H9 (cell line): ENCODE data around the gene THSD4. TPM values are rescaled to one million over a fixed set of nuclear protein-coding genes. Genes with fewer than 3 reads are reported as not detected.

Source experiments
- DNase-seq: peaks from one replicate; pipeline ENCODE4 v3.0.0-alpha.2; 2017
- H2AFZ ChIP-seq: one replicate; pipeline ENCODE4 v1.6.1; 2013; ENCODE audit warnings: mild to moderate bottlenecking, low read length, control low read depth, moderate library complexity
- H2AK5ac ChIP-seq: 2 replicates; pipeline ENCODE4 v1.6.1; 2013; ENCODE audit warnings: low read length, control low read depth, mixed read lengths; ENCODE audit not compliant: insufficient read length
- H2BK120ac ChIP-seq: one replicate; pipeline ENCODE4 v1.6.1; 2013; ENCODE audit warnings: low read depth, mild to moderate bottlenecking, low read length, control low read depth, inconsistent platforms; ENCODE audit not compliant: poor library complexity, severe bottlenecking
- H2BK12ac ChIP-seq: 2 replicates; pipeline ENCODE4 v1.6.1; 2013; ENCODE audit warnings: low read length, control low read depth, mixed read lengths, low read depth; ENCODE audit not compliant: insufficient read length
- H2BK15ac ChIP-seq: 2 replicates; pipeline ENCODE4 v1.6.1; 2013; ENCODE audit warnings: low read depth, low read length, control low read depth
- H2BK20ac ChIP-seq: one replicate; pipeline ENCODE4 v1.6.1; 2013; ENCODE audit warnings: low read depth, mild to moderate bottlenecking, low read length, control low read depth, inconsistent platforms; ENCODE audit not compliant: poor library complexity, severe bottlenecking
- H2BK5ac ChIP-seq: 2 replicates; pipeline ENCODE4 v1.6.1; 2013; ENCODE audit warnings: low read length, control low read depth, mixed read lengths; ENCODE audit not compliant: insufficient read length
- H3K14ac ChIP-seq: 2 replicates; pipeline ENCODE4 v1.6.1; 2013; ENCODE audit warnings: low read length, control low read depth; ENCODE audit not compliant: insufficient read depth
- H3K18ac ChIP-seq: 2 replicates; pipeline ENCODE4 v1.6.1; 2013; ENCODE audit warnings: low read depth, mild to moderate bottlenecking, mixed read lengths, low read length, control low read depth; ENCODE audit not compliant: insufficient read length
- H3K23ac ChIP-seq: 2 replicates; pipeline ENCODE4 v1.6.1; 2013; ENCODE audit warnings: low read length, control low read depth, mixed read lengths, low read depth; ENCODE audit not compliant: insufficient read length
- H3K23me2 ChIP-seq: 2 replicates; pipeline ENCODE4 v1.6.1; 2013; ENCODE audit warnings: low read depth, mild to moderate bottlenecking, mixed read lengths, low read length, control low read depth; ENCODE audit not compliant: insufficient read length, poor library complexity, severe bottlenecking
- H3K27ac ChIP-seq: 2 replicates; pipeline ENCODE4 v1.5.1; 2013; ENCODE audit warnings: low read length, control low read depth, mixed read lengths, low read depth; ENCODE audit not compliant: insufficient read length
- H3K27me3 ChIP-seq: 2 replicates; pipeline ENCODE4 v1.6.1; 2013; ENCODE audit warnings: low read length, control low read depth, inconsistent platforms; ENCODE audit not compliant: insufficient read depth
- H3K4ac ChIP-seq: 2 replicates; pipeline ENCODE4 v1.6.1; 2013; ENCODE audit warnings: low read depth, mild to moderate bottlenecking, control low read depth, inconsistent platforms, low read length, moderate library complexity
- H3K4me1 ChIP-seq: 2 replicates; pipeline ENCODE4 v1.6.1; 2013; ENCODE audit warnings: low read length, control low read depth, inconsistent platforms; ENCODE audit not compliant: insufficient read depth
- H3K4me2 ChIP-seq: 2 replicates; pipeline ENCODE4 v1.6.1; 2013; ENCODE audit warnings: low read length, control low read depth, mixed read lengths; ENCODE audit not compliant: insufficient read length, insufficient read depth
- H3K56ac ChIP-seq: 2 replicates; pipeline ENCODE4 v1.6.1; 2013; ENCODE audit warnings: low read depth, mild to moderate bottlenecking, mixed read lengths, low read length, control low read depth; ENCODE audit not compliant: insufficient read length
- H3K79me1 ChIP-seq: 2 replicates; pipeline ENCODE4 v1.6.1; 2013; ENCODE audit warnings: low read depth, mild to moderate bottlenecking, moderate library complexity, low read length, control low read depth, inconsistent platforms; ENCODE audit not compliant: insufficient read depth, poor library complexity, severe bottlenecking
- H3K79me2 ChIP-seq: 2 replicates; pipeline ENCODE4 v1.6.1; 2013; ENCODE audit warnings: low read length, control low read depth, inconsistent platforms; ENCODE audit not compliant: insufficient read depth
- H3K9ac ChIP-seq: 2 replicates; pipeline ENCODE4 v1.6.1; 2013; ENCODE audit warnings: low read length, control low read depth, mixed read lengths; ENCODE audit not compliant: insufficient read length; ENCODE audit errors: extremely low read depth
- H3K9me3 ChIP-seq: one replicate; pipeline ENCODE4 v1.6.1; 2013; ENCODE audit warnings: low read depth, low read length, inconsistent platforms; ENCODE audit not compliant: control insufficient read depth
- H3T11ph ChIP-seq: one replicate; pipeline ENCODE4 v1.6.1; 2013; ENCODE audit warnings: mild to moderate bottlenecking, low read length, control low read depth, inconsistent platforms
- H4K20me1 ChIP-seq: one replicate; pipeline ENCODE4 v1.6.1; 2013; ENCODE audit not compliant: control insufficient read depth, insufficient read length, insufficient read depth
- H4K5ac ChIP-seq: 2 replicates; pipeline ENCODE4 v1.6.1; 2013; ENCODE audit warnings: low read depth, mild to moderate bottlenecking, mixed read lengths, low read length, control low read depth; ENCODE audit not compliant: insufficient read length
- H4K8ac ChIP-seq: replicated peaks from 2 replicates; pipeline ENCODE4 v1.6.1; 2013; ENCODE audit warnings: low read length, control low read depth, mixed read lengths, low read depth; ENCODE audit not compliant: insufficient read length
- H4K91ac ChIP-seq: 2 replicates; pipeline ENCODE4 v1.6.1; 2013; ENCODE audit warnings: low read depth, mild to moderate bottlenecking, moderate library complexity, mixed read lengths, low read length, control low read depth; ENCODE audit not compliant: insufficient read length
- H3K27ac Mint-ChIP-seq, 3 experiments: 2 replicates in 2 of 3; 3 replicates in 1 of 3; pipeline ENCODE4 v1.8.0; 2020 to 2021; ENCODE audit warnings: mixed read lengths in 3 of 3, mild to moderate bottlenecking in 1 of 3, moderate library complexity in 1 of 3
- H3K27me3 Mint-ChIP-seq: 2 replicates; pipeline ENCODE4 v1.8.0; 2021; ENCODE audit warnings: low read depth, mild to moderate bottlenecking, moderate library complexity, mixed read lengths
- H3K36me3 Mint-ChIP-seq, 3 experiments: 2 replicates in 2 of 3; 3 replicates in 1 of 3; pipeline ENCODE4 v1.8.0; 2020 to 2021; ENCODE audit warnings: low read depth in 3 of 3, mixed read lengths in 3 of 3; ENCODE audit not compliant: insufficient read depth in 1 of 3
- H3K4me1 Mint-ChIP-seq, 2 experiments: 2 replicates each; pipeline ENCODE4 v1.8.0; 2020; ENCODE audit warnings: mixed read lengths in 2 of 2
- H3K4me3 Mint-ChIP-seq, 2 experiments: 2 replicates in 1 of 2; 3 replicates in 1 of 2; pipeline ENCODE4 v1.8.0; 2020 to 2021; ENCODE audit warnings: mild to moderate bottlenecking in 2 of 2, mixed read lengths in 2 of 2, moderate library complexity in 1 of 2
- H3K9me3 Mint-ChIP-seq, 2 experiments: 2 replicates in 1 of 2; 3 replicates in 1 of 2; pipeline ENCODE4 v1.8.0; 2020; ENCODE audit warnings: mild to moderate bottlenecking in 2 of 2, mixed read lengths in 2 of 2, moderate library complexity in 1 of 2
- CTCF ChIP-seq: fragments of 200-600 bp; sonication (generic); conservative IDR thresholded peaks from 3 replicates; pipeline ENCODE4 v1.8.0; 2021; ENCODE audit warnings: antibody characterized with exemption, mild to moderate bottlenecking
- WGBS: extraction: QIAGEN DNeasy Blood & Tissue Kit; methylation state at CpG from one replicate; pipeline ENCODE4 v1.1.7; 2013; ENCODE audit warnings: missing lambda C conversion rate, low lambda C conversion rate, mixed read lengths; ENCODE audit not compliant: insufficient read length; ENCODE audit errors: extremely low coverage; 5-methylcytosine and 5-hydroxymethylcytosine counted together
- total RNA-seq: library from RNA; stranded (reverse); gene quantifications from 2 replicates; pipeline ENCODE4 v1.2.1, GENCODE V29; 2021

The THSD4 gene
- total RNA-seq, 1 experiment from 2014 or later: 5.5 TPM

- H3K14ac ChIP-seq: no peak overlapping the region
- H2BK120ac ChIP-seq: no peak overlapping the region
- no peak overlapping the region for H2AK5ac ChIP-seq
- no peak overlapping the region for H4K8ac ChIP-seq
- no peaks in the 10 kb centered on the region for H3K23me2 ChIP-seq
- Mint-ChIP-seq H3K9me3 (no peaks in the 10 kb centered on the region), H3K27me3 (no peaks in the 10 kb centered on the region), H3K36me3 (no peaks in the 10 kb centered on the region), H3K27ac (no peak overlapping the region), H3K4me1 (no peaks in the 10 kb centered on the region), H3K4me3 (no peak overlapping the region)
- H3K56ac ChIP-seq: no peak overlapping the region
- no peak overlapping the region for H2BK15ac ChIP-seq
- no CpG with 5 or more reads among the region's 15 CpGs for WGBS
- no peaks in the 10 kb centered on the region for H3K79me2 ChIP-seq
- no peak overlapping the region for H4K5ac ChIP-seq
- peak; percentile 82 for TF ChIP-seq CTCF
- H3K27me3 ChIP-seq: no peaks in the 10 kb centered on the region
- peak; percentile 42 for DNase-seq
- H3T11ph ChIP-seq: no peak overlapping the region
- no peak overlapping the region for H2BK5ac ChIP-seq
- H3K9me3 ChIP-seq: no peaks in the 10 kb centered on the region
- no peak overlapping the region for H3K9ac ChIP-seq
- H3K4me1 ChIP-seq: no peaks in the 10 kb centered on the region
- no peak overlapping the region for H2AFZ ChIP-seq
- H4K91ac ChIP-seq: no peak overlapping the region
- H3K23ac ChIP-seq: no peak overlapping the region
- no peak overlapping the region for H2BK12ac ChIP-seq
- no peak overlapping the region for H3K18ac ChIP-seq
- no peak overlapping the region for H2BK20ac ChIP-seq
- H4K20me1 ChIP-seq: no peaks in the 10 kb centered on the region
- no peak overlapping the region for H3K4me2 ChIP-seq
- no peak overlapping the region for H3K4ac ChIP-seq
- no peaks in the 10 kb centered on the region for H3K79me1 ChIP-seq
- H3K27ac ChIP-seq: no peak overlapping the region
Measured at GRCh38 chr15:71730277-71731144, 615.2 kb downstream of the THSD4 start.
